ENCODE data around the gene BCL11B.

DNA sequence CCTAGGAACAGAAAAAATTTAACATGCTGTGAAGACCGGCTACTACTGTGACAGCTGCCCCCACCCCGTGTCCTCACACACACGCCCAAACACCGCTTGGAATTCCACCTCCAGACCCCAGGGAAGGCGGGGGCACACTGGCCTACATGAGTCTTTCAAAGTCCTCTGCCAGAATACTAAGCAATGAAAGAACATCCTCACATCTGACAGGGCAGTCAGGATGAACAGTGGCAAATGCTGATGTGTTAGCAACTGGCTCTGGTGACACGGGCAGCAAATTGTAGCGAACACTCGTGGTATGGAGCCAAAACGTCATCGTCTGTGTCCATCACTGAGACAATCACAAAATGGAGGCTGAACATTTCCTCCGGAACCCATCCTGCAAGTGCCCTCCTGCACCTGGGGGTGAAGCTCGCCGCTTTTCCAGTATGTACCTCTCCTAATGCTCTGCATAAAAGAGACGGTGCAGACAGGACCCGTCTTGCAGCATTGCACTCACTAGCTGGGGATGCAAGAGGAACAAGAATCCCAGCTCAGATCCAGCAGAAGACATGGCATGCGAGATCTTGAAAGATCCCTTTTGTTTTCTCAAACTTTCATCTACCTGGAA is 94.8 kb downstream of the BCL11B start:
- TF ChIP-seq, protein P1, sequence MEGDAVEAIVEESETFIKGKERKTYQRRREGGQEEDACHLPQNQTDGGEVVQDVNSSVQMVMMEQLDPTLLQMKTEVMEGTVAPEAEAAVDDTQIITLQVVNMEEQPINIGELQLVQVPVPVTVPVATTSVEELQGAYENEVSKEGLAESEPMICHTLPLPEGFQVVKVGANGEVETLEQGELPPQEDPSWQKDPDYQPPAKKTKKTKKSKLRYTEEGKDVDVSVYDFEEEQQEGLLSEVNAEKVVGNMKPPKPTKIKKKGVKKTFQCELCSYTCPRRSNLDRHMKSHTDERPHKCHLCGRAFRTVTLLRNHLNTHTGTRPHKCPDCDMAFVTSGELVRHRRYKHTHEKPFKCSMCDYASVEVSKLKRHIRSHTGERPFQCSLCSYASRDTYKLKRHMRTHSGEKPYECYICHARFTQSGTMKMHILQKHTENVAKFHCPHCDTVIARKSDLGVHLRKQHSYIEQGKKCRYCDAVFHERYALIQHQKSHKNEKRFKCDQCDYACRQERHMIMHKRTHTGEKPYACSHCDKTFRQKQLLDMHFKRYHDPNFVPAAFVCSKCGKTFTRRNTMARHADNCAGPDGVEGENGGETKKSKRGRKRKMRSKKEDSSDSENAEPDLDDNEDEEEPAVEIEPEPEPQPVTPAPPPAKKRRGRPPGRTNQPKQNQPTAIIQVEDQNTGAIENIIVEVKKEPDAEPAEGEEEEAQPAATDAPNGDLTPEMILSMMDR (IDR thresholded peaks at IDR 0.05) = no peak
- no peak for TF ChIP-seq EZH2 (IDR thresholded peaks at IDR 0.05; ENCODE audit: borderline replicate concordance, insufficient read depth, low read depth, low read length, poor library complexity, severe bottlenecking)
